ENCODE data around the gene FLT3LG. TPM values are rescaled to one million over a fixed set of nuclear protein-coding genes. Genes with fewer than 3 reads are reported as not detected.
A peak's percentile ranks its signal among the peaks of the same experiment; 100 is the strongest.

The FLT3LG gene
- total RNA-seq, 2 donors from 2014 or later = 2.9 to 10.7 TPM

- peaks cover 23 to 26% of the 10 kb centered on the region in 2 donors for H3K36me3 ChIP-seq
- no peak for DNase-seq (ENCODE audit: low spot score)
- intact Hi-C loops (cut with DNase I) = no loop called here
- WGBS = 80% methylated on average over 17 of the region's 17 CpGs
- peaks cover 17% of the 10 kb centered on the region for H3K4me1 ChIP-seq (replicated peaks)
- H3K27ac ChIP-seq = no peak overlapping the region
- H3K27me3 ChIP-seq (replicated peaks; ENCODE audit: insufficient read depth) = no peaks in the 10 kb centered on the region
- no peak overlapping the region for H3K4me3 ChIP-seq
- H3K9me3 ChIP-seq = no peaks in the 10 kb centered on the region
- no peak for TF ChIP-seq POLR2A (IDR thresholded peaks at IDR 0.05)
- TF ChIP-seq CTCF (IDR thresholded peaks at IDR 0.05) = no peak
- no peak for TF ChIP-seq POLR2AphosphoS5 (IDR thresholded peaks at IDR 0.05)
Measured at GRCh38 chr19:49491030-49491803, 17.2 kb downstream of the FLT3LG start.

- Histone ChIP-seq H3K4me3 (no peak overlapping the region), H3K27ac (no peak overlapping the region), H3K27me3 (replicated peaks; ENCODE audit: insufficient read depth) (no peaks in the 10 kb centered on the region), H3K4me1 (replicated peaks) (peaks cover 17% of the 10 kb centered on the region), H3K9me3 (no peaks in the 10 kb centered on the region), H3K36me3 (peaks cover 23 to 26% of the 10 kb centered on the region in 2 donors)
- no peak for TF ChIP-seq POLR2A (IDR thresholded peaks at IDR 0.05)
- TF ChIP-seq CTCF (IDR thresholded peaks at IDR 0.05) = no peak
- TF ChIP-seq POLR2AphosphoS5 (IDR thresholded peaks at IDR 0.05) = no peak
- intact Hi-C loops (cut with DNase I) = no loop called here
- DNase-seq (ENCODE audit: low spot score) = no peak
- 61% methylated on average over 7 of the region's 7 CpGs for WGBS
Measured at GRCh38 chr19:49491804-49492572, 18.0 kb downstream of the FLT3LG start.

GRCh38 chr19:49492573-49493405 is 18.8 kb downstream of the FLT3LG start:
- Histone ChIP-seq H3K27ac (no peak overlapping the region), H3K4me3 (no peak overlapping the region), H3K36me3 (peaks cover 26 to 31% of the 10 kb centered on the region in 2 donors), H3K27me3 (replicated peaks; ENCODE audit: insufficient read depth) (no peaks in the 10 kb centered on the region), H3K9me3 (no peaks in the 10 kb centered on the region), H3K4me1 (replicated peaks) (peaks cover 17% of the 10 kb centered on the region)
- intact Hi-C loops (cut with DNase I) = no loop called here
- TF ChIP-seq CTCF (IDR thresholded peaks at IDR 0.05) (no peak), POLR2AphosphoS5 (IDR thresholded peaks at IDR 0.05) (no peak), POLR2A (IDR thresholded peaks at IDR 0.05) (no peak)
- DNase-seq (ENCODE audit: low spot score) = no peak
- 59% methylated on average over 12 of the region's 12 CpGs for WGBS

- Histone ChIP-seq H3K4me1 (replicated peaks) (no peaks in the 10 kb centered on the region), H3K27ac (peak overlapping the region; percentile 91 to 93), H3K9me3 (no peaks in the 10 kb centered on the region), H3K4me3 (peak overlapping the region; percentile 64 to 89), H3K27me3 (replicated peaks; ENCODE audit: insufficient read depth) (no peaks in the 10 kb centered on the region), H3K36me3 (peaks cover 16 to 21% of the 10 kb centered on the region in 2 donors)
- intact Hi-C loops (cut with DNase I) = loop anchor here (1.0 kb wide), 1 partner anchor 9 kb away; the partner anchor contains the start of gene RPL13A
- DNase-seq (ENCODE audit: low spot score) = no peak
- TF ChIP-seq CTCF (IDR thresholded peaks at IDR 0.05) (peak in 1 of 4 experiments; percentile 1), POLR2A (IDR thresholded peaks at IDR 0.05) (no peak)
- WGBS = 0% methylated on average over 11 of the region's 11 CpGs
Measured at GRCh38 chr19:49496574-49497008, 22.6 kb downstream of the FLT3LG start.

All from prostate gland (tissue), 2 donors.